GM21423 (cell line): ENCODE data around the gene SLC7A7.
"Not testable (repeated sequence)": the region's sequence is repeated elsewhere in the genome, so short reads cannot be mapped to it uniquely, and the experiment has no call there.

Experiments
- ATAC-seq: cut with Tn5 transposase; IDR thresholded peaks from one replicate; pipeline ENCODE4 v1.9.1; 2021; ENCODE audit warnings: mild to moderate bottlenecking, moderate library complexity; ENCODE audit not compliant: unreplicated experiment

The SLC7A7 gene

DNA sequence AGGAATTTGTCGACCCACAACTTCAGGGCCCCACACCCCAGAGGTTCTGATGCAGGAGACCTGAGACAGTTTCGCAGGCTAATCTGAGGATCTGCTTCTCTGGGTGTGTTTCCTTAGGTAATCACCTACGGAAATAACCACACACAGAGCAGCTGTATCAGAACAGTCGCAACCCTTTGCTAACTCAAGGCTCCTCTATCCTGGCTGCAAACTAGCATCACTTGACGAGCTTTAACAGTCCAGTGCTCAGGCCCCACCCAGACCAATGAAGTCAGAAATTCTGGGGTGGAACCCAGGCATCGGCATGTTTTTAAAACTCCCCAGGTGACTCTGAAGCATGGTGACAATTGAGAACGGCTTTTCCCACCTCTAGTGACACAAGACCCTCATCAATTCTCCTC, 20.7 kb downstream of the SLC7A7 start:
- ATAC-seq, result peak; percentile 44

DNA sequence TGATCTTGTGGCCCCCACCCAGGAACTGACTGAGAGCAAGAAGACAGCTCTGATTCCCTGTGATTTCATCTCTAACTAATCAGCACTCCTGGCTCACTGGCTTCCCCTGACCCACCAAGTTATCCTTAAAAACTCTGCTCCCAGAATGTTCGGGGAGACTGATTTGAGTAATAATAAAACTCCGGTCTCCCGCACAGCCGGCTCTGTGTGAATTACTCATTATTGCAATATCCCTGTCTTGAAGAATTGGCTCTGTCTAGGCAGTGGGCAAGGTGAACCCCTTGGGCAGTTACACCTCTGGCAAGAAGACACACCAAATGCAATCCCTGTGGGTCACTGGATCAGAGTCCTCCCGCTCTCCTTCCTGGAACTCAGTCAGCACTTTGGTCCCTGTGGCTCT, 21.3 kb downstream of the SLC7A7 start:
- no peak for ATAC-seq

DNA sequence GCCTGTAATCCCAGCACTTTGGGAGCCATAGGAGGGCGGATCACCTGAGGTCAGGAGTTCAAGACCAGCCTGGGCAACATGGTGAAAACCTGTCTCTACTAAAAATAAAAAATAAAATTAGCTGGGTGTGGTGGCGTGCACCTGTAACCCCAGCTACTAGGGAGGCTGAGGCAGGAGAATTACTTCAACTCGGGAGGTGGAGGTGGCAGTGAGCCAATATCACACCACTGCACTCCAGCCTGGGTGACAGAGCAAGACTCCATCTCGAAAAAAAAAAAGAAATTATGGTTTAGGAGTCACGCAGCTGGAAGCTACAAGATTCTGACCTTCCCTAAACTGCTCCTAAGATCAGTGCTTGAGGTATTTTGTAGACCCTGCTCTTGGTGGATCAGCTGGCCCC, 21.7 kb downstream of the SLC7A7 start:
- ATAC-seq, result not testable (repeated sequence)

DNA sequence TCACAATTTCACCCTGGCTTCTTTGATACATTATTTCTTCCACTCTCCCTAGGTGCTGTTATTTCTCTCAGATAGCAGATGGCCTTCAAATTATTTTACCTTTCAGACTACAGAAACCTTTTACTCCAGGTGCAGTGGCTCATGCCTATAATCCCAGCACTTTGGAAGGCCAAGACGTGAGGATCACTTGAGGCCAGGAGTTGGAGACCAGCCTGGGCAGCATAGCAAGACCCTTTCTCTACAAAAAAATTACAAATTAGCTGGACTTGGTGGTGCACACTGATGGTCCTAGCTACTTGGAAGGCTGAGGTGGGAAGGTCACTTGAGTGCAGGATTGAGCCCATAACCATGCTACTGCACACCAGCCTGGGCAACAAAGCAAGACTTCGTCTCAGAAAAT, 23.1 kb downstream of the SLC7A7 start:
- ATAC-seq, result no peak

DNA sequence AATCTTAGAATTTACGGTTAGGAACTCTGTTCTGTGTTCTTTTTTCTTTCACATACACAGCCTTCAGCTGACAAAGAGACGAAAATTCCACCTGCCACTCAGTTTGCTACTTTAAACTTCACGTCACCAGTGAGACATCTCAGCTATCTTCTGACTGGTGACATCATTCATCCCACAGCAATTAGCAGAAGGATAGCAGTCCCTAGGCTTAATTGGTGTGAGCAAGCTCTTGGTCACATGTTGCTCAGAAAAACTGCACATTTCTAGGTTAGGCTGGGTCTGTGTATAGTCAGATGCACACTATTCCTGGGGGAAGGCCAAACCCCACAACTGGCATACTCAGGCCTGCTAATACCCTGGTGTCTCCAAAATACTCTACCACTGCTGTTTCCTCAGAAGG, 23.9 kb downstream of the SLC7A7 start:
- ATAC-seq, result no peak

DNA sequence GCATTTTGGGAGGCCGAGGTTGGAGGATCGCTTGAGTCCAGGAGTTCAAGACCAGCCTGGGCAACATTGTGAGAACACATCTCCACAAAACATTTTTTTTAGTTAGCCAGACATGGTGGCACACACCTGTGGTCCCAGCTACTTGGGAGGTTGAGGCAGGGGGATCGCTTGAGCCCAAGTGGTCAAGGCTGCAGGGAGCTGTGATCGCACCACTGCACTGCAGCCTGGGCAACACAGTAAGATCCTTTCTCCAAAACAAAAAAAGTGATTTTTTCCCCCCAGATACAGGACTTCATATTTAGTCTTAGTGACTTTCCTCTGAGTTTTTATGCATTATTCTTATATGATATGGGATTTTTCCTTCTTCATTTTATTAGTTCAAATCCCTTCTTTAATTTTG, 28.6 kb downstream of the SLC7A7 start:
- ATAC-seq, result no peak

DNA sequence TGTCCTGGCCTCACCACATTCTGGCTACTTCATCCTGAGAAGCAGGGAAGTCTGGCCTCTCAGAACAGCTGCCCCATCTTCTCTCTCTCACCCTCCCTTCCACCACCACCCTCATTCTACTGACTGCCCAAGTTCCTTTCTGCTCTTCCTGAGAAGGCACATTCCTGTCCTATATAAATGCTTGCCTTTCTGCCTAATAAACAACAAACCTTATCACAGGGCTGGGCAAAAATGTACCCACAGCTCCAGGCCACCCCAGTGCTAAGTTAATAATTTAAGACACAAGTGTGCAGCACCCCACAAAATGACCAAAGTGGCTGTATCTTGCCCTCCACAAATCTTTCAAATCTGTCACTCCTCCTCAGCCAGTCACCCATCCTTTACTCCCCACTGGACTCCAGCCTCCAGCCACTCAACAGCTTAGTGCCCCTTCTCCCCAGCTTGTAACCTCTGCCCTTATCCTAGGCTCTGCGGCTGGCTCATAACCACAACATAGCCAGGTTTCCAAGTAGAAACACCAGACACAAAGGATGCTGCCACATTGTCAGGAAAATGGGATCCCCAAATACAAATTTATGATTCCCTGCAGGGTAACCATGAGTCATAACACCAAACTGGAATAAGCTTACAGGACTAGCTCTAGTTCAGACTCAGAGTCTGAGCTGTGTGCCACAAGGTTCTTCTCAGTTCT, 33.8 kb downstream of the SLC7A7 start:
- ATAC-seq, result no peak

DNA sequence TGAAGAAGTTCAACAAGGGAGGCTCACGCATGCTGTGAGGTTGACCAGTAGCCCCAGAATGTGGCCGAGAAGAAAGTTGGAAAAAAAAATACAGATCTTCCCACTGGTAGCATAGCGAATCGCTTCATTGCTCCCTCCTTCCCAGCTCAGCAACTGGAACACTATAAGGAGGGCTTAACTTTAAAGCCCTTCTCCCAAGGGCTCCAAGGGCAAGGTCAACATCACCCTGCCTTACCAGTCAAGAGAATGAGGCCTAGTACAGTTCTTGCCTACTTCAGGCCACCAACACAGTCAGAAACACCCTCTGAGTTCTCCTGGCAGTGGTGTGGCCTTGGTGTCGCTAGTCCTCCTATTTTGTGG, 34.3 kb downstream of the SLC7A7 start:
- no peak for ATAC-seq

DNA sequence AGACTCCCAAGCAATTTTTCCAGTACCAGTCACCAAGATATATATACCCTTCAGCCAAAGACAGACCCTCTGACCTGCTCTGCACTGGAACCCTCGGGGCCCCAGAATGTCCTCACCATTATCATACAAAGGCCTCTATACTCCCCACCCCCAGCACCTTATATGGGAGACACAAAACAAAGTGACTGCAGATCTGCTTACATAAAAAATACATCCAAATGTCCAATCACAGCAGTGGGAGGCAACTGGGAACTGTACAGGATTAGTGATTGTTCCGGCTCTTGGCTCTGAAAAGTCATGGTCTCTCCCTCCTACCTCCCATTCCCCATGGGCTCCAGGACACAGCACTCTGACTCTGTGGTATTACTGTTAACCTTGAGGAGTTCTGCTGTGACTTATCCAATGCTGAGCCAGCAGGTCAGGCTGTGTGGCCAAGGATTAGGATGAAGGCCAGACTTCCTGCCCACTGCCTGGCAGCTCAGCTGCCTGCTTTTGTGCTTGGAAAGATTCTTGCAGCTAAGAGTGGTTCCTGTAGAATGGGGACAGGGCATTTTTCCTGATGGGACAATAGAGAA, 35.0 kb downstream of the SLC7A7 start:
- ATAC-seq, result no peak

DNA sequence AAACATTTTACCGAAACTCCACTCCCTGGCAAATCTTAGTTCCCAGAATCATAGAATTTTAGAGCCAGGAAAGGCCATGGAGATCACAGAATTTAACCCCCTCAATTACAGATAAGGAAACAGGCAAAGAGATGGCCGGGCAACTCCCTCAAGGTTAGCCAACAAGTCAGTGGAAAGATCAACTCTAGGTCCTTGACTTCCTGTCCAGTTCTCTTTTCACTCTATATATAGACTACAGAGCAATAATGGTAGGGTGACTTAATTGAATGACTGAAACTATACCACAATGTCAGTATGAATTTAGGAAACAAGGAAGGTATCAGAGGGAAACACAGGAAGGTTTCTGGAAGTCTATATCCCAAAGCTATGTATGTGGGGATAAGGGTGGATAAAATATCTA, 37.2 kb downstream of the SLC7A7 start:
- no peak for ATAC-seq

DNA sequence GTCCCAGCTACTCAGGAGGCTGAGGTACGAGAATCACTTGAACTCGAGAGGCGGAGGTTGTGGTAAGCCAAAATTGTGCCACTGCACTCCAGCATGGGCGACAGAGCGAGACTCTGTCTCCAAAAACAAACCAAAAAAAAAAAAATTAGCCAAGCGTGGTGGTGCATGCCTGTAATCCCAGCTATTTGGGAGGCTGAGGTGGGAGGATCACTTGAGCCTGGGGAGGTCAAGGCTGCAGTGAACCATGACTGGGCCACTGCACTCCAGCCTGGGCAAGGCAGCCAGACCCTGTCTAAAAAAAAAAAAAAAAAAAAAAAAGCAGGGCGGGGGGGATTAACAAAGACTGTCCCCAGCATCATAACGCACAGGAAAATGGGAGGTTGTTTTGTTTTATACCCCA, 38.4 kb downstream of the SLC7A7 start:
- ATAC-seq, result not testable (repeated sequence)

DNA sequence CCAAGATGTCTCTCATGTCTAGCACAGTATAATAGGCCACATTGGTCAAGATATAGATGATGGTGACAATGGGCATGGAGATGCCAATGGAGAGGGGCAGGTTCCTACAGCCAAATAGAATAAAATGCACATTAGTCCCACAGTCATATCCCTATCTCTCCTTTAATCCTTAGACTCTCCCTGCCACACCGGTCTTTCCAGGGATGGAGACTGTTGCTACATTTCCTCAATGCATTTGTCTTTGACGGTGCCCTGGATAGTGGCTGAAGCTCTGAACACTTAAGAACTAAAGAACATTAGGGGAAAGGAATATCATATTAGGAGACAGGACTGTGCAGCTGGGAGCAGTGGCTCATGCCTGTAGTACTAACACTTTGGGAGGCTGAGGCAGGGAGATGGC, 39.0 kb downstream of the SLC7A7 start:
- ATAC-seq, result no peak

DNA sequence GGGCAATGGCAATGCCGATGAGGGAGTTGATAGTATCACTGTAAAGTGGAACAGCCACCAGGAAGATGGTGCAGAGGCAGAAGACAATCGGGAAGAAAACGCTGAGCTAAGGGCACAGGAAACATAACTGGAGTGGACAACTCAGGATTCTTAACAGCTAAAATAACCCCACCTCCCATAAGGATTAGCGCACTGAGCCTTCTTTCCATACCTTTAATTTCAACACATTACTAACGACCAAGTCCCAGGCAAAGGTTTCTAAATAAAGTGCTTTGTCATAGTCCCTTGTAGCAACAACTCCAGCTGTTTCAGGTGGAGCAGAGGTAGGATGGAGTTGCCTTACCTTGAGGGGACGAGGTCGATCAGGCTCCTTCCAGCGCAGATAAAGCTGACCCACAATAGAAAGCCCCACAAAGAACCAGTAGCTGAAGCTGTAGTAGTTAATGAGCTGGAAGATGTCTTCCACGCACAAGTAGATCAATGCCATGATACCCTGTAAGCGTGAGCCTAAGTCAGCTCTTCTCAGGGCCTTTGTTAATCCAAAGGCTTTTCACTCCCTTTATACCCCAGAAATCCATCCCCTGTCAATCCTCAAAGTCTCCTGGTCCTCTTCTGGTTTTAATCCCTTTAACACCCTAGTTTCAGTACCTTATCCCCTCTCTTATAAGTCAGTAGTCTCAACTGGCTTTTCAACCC, 41.1 kb downstream of the SLC7A7 start:
- ATAC-seq, result no peak

DNA sequence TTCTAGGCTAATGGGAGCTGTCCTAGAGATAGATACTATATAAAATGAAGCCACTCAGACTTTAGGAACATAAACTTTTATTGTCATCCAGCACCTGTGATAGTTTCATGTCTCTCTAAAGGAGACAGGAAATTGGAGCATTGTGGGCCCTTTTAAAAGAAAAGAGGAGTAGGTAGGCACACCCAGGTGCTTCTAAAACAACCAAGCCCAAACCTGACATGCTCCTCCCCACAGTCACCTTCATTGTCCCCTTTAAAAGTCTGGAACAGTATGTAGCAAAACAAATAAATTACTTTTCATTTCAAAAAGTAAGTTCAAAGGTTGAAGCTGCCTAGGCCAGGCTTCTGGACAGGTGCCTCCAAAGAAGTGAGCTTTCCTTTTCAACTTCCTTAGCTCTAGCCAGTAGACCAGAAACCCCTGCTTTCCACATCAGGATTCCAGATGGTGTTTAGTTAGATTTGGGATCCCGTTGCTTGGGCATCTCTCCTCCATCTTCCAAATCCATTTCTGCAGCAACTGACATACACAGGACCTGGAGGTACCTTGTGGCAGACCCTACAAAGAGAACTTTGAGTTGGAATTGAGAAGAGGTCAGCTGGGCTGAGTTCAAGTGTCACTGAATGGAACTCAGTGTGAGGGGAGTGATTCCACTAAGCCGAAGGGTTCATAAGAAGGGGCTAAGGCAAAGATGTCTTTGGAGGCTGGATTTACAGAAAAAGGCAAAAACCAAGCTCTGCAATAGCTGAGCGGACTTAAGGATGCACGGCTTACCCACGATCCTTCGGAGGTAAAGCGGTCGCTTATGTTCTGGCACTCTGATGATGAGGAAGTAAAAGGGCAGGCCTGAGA, 41.8 kb downstream of the SLC7A7 start:
- ATAC-seq, result no peak

DNA sequence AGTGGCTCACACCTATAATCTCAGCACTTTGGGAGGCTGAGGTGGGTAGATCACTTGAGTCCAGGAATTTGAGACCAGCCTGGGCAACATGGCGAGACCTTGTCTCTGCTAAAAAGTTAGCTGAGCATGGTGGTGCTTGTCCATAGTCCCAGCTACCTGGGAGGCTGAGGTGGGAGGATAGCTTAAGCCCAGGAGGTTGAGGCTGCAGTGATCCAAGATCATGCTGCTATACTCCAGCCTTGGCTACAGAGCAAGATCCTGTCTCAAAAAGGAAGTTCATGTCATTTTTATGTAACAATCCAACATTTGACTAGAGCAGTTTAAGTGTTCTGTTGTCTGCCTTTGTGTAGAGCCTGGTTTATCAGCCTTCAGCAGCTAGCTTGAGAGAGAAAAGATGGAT, 42.5 kb downstream of the SLC7A7 start:
- ATAC-seq, result no peak

DNA sequence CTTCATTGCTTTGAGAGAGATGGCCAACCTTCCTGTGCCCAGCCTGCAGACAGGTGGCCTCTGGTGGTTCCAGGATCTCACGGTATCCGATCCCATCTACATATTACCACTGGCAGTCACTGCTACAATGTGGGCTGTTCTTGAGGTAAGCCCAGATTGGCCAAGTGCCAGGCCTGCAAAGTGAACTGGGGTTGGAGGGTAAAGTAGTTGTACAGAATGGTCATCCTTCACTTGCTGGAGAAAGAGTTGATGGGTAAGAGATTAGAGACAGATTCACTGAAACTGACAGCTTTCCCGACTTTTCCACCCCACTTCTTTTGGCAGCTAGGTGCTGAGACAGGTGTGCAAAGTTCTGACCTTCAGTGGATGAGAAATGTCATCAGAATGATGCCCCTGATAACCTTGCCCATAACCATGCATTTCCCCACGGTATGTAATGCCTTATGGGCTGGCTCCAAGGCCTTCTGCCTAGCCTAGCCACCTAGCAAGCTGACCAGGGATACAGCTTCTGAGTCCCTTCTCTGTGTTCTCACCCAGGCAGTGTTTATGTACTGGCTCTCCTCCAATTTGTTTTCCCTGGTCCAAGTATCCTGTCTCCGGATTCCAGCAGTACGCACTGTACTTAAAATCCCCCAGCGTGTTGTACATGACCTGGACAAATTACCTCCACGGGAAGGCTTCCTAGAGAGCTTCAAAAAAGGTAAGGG, 44.6 kb downstream of the SLC7A7 start:
- ATAC-seq, result no peak

DNA sequence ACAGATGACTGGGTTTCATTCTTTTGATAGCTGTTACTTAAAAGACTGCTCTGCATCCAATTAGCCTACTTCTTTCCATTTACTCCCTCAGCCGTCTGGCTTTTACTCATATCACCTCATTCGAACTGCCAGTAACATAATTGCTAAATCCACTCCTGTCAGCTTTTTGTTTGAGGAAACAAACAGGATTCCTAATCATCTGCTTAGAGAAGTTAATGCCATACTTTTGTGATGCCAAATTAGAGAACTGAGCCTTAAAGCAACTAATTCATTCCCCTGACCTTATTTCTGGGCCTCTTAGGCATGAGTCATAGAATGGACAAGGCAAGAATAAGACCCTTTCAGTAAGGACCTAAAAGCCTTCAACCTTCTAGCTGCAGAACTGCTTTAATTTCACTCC, 45.9 kb downstream of the SLC7A7 start:
- ATAC-seq, result no peak

DNA sequence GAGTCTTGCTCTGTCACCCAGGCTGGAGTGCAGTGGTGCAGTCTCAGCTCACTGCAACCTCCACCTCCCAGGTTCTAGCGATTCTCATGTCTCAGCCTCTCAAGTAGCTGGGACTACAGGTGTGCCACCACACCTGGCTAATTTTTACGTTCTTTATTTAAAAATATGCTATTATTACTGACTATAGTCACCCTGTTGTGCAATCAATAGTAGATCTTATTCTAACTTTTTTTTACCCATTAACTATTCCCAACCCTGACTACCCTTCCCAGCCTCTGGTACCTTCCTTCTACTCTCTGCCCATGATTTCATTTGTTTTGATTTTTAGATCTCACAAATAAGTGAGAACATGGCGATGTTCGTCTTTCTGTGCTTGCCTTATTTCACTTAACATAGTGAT, 46.3 kb downstream of the SLC7A7 start:
- ATAC-seq, result no peak

DNA sequence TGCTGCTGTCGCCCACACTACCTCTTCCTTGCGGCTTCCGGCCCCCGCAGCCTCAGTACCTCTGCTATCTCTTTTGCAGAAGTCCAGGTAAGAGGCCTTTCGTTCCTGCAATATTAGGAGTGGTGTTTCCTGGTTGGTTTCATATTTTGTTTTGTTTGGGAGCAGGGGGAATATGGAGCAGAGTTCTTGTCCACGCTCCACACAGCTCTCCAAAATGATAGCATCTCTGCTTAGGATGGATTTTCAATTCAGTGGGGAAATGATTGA, 48.0 kb downstream of the SLC7A7 start:
- ATAC-seq, result no peak

DNA sequence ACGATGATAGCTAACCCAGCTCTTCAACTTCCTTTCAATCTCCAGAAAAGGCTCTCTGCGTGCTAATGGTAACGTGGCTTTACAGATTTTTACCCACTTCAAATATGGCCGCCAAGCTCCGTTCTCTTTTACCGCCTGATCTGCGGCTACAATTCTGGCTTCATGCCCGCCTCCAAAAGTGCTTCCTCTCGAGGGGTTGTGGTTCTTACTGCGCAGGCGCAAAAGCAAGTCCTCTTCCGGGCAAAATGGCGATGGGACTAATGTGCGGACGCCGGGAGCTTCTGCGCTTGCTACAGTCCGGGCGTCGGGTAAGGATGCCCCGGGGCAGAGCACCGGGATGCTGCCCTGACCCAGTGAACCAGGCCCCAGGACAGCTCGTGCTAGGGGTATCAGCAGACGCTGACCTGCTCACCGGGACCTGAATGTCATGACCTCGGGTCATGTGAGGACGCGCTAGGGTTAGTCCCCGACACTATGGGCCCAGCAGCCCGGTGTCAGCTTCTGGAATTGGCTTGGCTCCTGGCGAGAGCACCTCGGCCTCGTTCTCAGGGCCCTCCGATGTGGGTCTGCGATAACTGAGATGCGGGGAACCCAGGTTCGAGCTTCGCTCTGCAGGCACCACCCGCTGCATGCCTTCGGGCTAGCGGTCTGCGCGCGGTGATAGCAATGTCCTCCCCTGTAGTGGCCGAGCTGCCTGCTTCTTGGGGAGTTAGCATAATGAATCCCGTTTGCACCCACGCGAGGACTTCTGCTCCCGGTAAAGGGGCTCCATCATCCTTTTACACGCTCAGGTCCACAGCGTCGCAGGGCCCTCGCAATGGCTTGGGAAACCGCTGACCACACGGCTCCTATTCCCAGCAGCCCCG, 48.5 kb downstream of the SLC7A7 start, which contains the start of gene OXA1L:
TSS of gene OXA1L (plus strand) at position 232 of the 866 bp plus-strand sequence. CDS start at position 246, 14 bp downstream.
- peak; percentile 83 for ATAC-seq
